HG02610 (cell line): ENCODE results near the gene METTL14.

ENCODE experiments used
- ATAC-seq: cut with Tn5 transposase; IDR thresholded peaks from one replicate; pipeline ENCODE4 v1.9.1; 2021; ENCODE audit warnings: mild to moderate bottlenecking, moderate library complexity; ENCODE audit not compliant: unreplicated experiment

METTL14 gene

DNA sequence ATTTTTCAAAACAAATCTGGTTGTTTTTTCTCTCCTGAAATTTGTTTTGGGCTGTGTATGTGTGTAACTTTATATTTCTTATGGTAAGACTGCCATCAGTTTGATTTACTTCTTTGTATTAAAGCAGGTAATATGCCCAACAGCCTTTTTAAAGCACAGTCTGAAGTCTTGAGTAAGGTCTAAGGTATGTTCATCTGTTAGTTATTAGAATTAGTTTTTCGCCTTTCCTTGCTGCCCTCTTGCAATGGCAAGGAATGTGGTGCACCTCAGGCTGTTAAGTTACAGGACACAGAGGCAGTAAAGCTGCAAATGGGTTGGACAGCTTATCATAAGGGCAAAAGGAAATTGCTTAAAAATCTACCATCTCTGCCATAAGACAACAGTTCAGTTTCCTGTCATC, 71.8 kb downstream of the METTL14 start:
- no peak for ATAC-seq

DNA sequence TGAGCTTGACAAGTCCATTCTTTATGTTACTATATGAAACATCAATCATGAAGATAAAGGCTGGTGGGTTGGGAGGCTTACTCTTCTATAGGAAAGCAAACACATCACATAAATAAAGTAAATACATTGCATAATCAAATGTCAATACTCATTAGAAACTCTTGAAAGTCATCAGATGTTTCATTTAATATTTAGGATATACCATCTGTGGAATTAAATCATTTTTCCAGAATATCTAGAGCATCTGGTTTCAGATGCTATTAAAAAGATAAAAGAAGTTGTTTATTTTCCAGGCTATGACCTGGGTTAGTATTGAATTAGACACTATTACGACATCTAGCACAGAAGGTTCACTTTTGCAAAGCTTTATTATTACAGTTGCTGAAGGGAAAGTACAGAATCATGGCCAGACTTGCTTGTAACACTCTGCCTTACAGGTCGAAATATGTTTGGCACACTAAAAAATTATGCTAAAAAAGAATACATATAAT, 72.6 kb downstream of the METTL14 start:
- no peak for ATAC-seq

DNA sequence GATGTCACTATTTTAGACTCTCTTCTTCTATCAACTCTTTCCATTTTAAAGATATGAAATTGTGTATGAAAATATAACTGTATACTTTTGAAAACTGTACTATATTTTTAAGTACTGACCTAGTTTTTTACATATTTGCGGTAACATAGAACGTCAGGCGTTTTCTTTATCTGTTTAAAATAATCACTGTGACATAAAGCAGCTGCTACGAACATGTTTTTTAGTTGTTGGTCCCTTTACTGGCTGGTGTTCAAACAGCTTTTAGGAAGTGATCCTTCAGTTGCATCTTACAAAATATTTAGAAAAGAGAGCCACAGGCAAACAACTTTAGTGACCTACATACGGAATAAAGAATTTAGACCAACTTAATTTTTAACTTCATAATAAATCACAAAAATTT, 73.1 kb downstream of the METTL14 start:
- no peak for ATAC-seq

DNA sequence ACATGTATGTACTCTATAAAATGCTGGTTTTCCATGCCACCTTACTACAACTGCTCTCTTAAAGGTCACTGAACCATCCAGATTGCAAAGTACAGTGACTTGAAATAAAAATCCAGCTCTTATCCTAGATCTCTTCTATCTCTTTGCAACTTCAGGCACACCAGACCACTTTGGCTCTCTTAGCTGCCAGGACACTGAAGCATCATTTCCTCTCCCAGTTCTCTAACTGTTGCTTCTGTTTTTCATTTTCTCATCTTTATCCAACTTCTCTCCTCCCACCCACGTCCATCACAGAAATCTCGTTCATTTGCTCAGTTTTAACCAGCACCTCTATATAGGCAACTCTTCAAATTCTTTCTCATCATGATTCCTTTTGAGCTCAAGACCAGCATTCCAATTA, 74.3 kb downstream of the METTL14 start:
- no peak for ATAC-seq

DNA sequence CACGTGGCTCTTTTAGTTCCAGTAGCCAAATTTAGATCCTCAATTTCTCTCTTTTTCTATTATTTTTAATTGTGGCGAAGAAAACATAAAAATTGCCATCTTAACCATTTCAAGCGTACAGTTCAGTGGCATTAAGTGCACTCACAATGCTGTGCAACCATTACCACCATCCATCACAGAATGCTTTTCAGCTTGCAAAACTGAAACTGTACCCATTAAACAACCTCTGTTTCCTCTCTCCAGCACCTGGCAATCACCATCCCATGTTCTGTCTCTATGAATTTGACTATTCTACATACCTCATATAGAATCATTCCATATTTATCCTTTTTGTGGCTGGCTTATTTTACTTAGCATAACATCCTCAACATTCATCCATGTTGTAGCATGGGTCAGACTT, 74.9 kb downstream of the METTL14 start:
- peak; percentile 39 for ATAC-seq

DNA sequence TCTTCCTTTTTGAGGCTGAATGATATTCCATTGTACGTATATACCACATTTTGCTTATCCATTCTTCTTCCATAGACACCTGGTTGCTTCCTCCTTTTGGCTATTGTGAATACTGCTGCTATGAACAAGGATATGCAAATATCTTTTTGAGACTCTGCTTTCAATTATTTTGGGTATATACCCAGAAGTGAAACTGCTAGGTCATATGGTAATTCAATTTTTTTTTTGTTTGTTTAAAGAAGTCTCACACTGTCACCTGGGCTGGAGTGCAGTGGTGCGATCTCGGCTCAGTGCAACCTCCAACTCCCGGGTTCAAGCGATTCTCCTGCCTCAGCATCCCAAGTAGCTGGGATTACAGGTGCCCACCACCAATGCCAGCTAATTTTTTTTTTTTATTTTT, 75.3 kb downstream of the METTL14 start:
- ATAC-seq: peak; percentile 99

DNA sequence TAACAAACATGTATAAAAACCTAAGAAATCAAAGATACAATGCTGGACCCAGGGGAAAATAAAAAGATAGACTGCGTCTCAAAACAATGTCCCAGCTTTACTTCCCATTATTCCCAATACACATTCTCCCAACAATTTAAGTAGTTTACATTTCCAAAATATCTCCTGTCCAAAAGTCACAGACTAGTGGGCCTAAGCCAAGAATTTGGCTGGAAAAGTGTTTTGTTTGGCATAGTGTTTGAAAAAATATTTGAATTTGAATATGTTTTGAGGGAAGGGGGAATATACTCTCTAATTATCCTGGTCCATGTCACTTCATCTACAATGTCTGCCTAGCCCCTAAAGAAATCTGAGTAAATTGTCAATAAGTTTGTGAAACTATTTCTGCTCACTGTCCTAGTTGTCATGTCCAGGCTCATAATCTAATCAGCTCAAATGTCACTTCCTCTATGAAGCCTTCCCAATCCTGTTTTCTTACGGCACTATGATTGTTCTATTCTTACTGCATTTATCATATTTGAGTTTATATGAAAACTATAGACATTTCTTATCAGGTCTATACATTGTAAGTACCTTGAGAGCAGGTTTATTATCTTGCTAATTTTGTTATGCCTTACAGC, 76.3 kb downstream of the METTL14 start:
- no peak for ATAC-seq

DNA sequence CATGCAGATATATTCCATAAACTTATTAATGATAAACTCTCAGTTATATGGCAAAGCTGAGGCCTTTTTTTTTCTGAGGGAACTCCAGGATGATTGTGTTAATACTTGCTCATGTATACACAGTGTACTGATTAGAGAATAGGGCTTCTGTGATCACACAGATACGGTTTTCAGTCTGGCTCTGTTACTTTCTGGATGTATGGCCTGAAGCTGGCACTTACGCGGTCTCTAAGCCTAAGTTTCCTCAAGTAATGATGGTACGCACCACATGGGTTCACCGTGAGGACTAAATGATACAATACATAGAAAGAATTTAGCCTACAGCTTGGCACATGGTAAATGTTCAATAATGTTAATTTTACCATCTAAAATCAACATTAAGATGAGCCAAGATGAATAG, 77.0 kb downstream of the METTL14 start:
- no peak for ATAC-seq

DNA sequence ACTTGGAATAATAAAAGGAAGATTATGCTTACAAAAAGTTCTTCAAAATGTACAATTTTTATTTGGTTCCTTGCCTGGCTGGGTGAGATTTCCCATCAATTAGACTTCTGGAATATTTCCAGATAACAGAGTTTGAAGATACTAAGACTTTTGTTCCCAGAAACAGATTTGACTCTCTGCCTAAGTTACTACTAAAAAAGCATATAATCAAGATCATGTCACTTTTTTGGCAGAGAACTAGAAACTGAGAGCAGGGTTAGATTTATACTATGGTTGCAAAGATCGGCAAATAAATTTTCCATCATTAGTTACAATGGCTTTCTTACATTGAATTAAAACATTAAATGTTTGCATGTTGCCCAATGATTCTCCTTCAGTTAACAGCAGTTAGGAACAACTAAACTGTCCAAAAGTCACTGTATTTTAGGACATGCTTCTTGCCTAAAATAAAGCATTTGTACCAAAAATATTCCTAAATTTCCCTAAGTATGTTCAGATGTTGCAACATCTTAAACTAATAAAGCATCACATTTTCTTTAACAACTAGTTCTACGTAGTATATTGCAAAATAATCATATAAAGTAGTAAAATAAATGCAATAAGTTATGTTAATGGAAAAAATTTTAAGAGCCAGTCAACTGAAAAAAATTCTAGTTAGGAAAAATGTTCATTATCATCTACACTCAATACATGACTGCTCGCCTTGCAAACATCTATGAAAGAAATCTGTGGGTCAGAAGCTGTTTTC, 77.7 kb downstream of the METTL14 start:
- no peak for ATAC-seq
